VCaP (cell line): ENCODE data around the gene SLC38A10.
A peak's percentile ranks its signal among the peaks of the same experiment; 100 is the strongest.

Experiments
- H3K27ac ChIP-seq: fragments of 450-650 bp; 2 replicates; pipeline ENCODE4 v1.5.1; 2017
- TF ChIP-seq, protein P1 (sequence below): fragments of 450-650 bp; conservative IDR thresholded peaks from 2 replicates; pipeline ENCODE4 v1.5.1; 2017; ENCODE audit warnings: mild to moderate bottlenecking, moderate library complexity

The SLC38A10 gene

GRCh38 chr17:81282876-81283275 lies 12.2 kb downstream of the SLC38A10 start:
- TF ChIP-seq, protein P1, sequence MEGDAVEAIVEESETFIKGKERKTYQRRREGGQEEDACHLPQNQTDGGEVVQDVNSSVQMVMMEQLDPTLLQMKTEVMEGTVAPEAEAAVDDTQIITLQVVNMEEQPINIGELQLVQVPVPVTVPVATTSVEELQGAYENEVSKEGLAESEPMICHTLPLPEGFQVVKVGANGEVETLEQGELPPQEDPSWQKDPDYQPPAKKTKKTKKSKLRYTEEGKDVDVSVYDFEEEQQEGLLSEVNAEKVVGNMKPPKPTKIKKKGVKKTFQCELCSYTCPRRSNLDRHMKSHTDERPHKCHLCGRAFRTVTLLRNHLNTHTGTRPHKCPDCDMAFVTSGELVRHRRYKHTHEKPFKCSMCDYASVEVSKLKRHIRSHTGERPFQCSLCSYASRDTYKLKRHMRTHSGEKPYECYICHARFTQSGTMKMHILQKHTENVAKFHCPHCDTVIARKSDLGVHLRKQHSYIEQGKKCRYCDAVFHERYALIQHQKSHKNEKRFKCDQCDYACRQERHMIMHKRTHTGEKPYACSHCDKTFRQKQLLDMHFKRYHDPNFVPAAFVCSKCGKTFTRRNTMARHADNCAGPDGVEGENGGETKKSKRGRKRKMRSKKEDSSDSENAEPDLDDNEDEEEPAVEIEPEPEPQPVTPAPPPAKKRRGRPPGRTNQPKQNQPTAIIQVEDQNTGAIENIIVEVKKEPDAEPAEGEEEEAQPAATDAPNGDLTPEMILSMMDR = no peak
- no peak overlapping the region for H3K27ac ChIP-seq

DNA sequence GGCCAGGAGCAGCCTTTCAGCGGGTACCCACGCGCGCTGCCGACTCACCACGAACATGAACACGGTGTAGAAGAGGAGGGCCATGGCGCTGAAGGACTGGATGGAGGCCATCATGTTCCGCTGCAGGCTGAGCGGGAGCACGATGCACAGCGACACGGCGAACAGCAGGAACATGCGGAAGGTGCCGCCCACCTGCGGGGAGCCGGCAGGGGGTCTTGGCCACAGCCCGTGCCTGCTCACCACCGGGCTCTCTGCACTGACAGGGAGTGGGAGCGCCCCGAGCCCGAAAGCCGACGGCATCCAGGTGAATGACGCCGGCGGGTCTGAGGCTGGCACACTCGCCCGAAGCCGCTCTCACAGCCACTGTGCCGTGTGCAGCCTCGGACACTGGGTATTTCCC lies 13.0 kb downstream of the SLC38A10 start:
- TF ChIP-seq, protein P1 = no peak
- H3K27ac ChIP-seq = no peak overlapping the region

DNA sequence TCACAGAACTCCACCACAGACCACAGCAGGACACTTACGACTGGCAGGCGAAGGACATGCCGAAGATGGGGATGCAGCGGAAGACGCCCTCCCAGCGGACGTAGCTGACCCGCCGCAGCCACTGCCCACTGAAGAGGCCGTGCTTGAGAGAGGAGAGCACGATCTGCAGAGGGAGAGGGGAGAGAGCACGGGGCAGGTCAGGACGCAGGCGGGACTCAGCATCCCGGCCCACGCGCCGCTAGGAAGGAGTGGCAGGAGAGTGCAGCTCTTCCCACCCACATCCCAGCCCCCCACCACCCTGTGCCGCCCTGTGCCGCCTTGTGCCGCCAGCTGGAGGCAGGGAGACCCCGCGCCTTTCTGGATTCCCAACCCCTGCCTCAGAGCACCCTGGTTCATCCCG lies 14.5 kb downstream of the SLC38A10 start:
- TF ChIP-seq, protein P1 = no peak
- H3K27ac ChIP-seq = no peak overlapping the region

DNA sequence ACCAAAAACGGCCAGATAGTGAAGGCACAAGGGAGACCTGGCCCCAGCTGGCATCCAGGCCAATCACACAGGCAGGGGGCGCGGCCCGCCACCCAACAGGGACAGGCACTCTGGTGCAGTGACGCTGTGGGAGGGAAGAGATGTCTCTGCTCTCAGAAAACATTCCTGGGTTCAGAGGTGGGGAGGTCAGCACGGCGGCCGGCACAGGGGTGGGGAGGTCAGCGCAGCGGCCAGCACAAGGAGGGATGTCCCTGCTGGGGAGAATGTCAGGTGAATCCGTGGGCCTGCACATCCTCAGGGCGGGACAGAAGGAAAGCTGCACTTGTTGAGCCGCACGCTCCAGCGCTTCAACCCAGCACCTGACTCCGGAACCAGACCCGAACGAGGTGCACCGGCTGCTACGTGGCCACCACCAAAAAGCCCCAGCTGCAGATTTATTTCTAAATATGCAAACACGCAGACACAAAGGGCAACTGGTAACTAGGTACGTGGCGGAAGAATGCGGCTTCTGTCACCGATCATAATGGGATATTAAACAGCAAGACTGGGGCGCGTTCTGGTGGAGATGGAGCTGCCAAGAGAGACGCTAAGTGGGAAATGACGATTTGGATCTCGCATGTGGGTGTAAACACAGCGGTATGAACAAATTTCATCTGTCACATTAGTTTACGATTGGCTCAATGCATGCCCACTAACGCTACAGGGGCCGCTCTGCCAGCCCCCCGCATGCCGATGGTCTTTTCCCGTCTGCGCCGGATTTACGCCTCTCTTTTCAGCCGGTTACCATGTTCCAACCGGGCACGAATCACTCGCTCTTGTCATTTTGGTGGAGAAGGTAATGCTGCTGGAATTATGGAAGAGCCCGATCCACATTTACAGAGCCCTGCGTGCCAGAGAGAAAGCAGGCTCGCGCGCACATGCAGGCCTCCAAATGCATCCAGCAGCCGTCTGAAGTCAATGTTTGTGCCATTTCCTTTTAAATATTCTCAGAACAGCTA lies 15.5 kb downstream of the SLC38A10 start:
- no peak overlapping the region for H3K27ac ChIP-seq
- TF ChIP-seq, protein P1 = no peak

- TF ChIP-seq, protein P1 = no peak
- no peak overlapping the region for H3K27ac ChIP-seq
Observed at GRCh38 chr17:81278831-81279230, 16.3 kb downstream of the SLC38A10 start.

- TF ChIP-seq, protein P1 = no peak
- peak overlapping the region; percentile 49 for H3K27ac ChIP-seq
Observed at GRCh38 chr17:81277946-81278693, 17.0 kb downstream of the SLC38A10 start.

GRCh38 chr17:81277421-81277820 lies 17.7 kb downstream of the SLC38A10 start:
- H3K27ac ChIP-seq = peak overlapping the region; percentile 49
- TF ChIP-seq, protein P1 = no peak
